Activated naive CD8-positive, alpha-beta T cell treated with anti-CD3 and anti-CD28 coated beads for 36 hours (primary cell): Measurements from ENCODE around the gene RNF4. TPM values are rescaled to one million over a fixed set of nuclear protein-coding genes. Genes with fewer than 3 reads are reported as not detected.
"Not testable (repeated sequence)": the region's sequence is repeated elsewhere in the genome, so short reads cannot be mapped to it uniquely, and the experiment has no call there.

Source experiments
- DNase-seq: peaks from one replicate; pipeline ENCODE4 v3.0.0; 2021
- H3K27ac Mint-ChIP-seq: one replicate; pipeline ENCODE4 v1.8.0; 2022; ENCODE audit warnings: mild to moderate bottlenecking, moderate library complexity, mixed read lengths
- H3K27me3 Mint-ChIP-seq: one replicate; pipeline ENCODE4 v1.8.0; 2022; ENCODE audit warnings: mild to moderate bottlenecking, mixed read lengths
- H3K36me3 Mint-ChIP-seq: one replicate; pipeline ENCODE4 v1.8.0; 2021; ENCODE audit warnings: mild to moderate bottlenecking, mixed read lengths
- H3K4me1 Mint-ChIP-seq: one replicate; pipeline ENCODE4 v1.8.0; 2021; ENCODE audit warnings: mixed read lengths
- H3K4me3 Mint-ChIP-seq: one replicate; pipeline ENCODE4 v1.8.0; 2022; ENCODE audit warnings: mild to moderate bottlenecking, moderate library complexity, mixed read lengths
- H3K9me3 Mint-ChIP-seq: one replicate; pipeline ENCODE4 v1.8.0; 2022; ENCODE audit warnings: mixed read lengths
- total RNA-seq, 2 experiments: library from RNA; stranded (reverse); gene quantifications; one replicate each; pipeline ENCODE4 v1.2.3, GENCODE V29; 2021

The RNF4 gene
- total RNA-seq, 2 experiments from 2014 or later, result 93.3 to 94.5 TPM

DNA sequence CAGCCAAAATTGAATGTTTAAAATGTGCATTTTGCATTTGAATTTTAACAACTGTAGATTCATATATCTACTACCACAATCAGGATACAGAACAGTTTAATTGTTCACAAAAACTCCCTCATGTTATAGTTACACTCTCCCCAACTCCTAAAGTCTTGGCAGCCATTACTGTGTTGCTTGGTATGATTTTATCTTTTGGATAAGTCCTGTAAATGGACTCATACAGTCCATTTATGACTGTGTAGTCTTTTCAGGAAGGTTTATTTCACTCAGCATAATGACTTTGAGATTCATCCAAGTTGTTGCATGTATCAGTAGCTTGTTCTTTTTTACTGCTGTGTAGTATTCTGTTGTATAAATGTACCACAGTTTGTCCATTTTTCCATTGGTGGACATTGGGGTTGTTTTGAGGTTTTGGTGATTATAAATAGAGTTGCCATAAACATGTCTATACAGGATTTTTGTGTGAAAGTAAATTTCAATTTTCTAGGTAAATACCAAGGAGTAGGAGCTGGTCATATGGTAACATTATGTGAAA lies 77.4 kb downstream of the RNF4 start:
- Mint-ChIP-seq H3K36me3 (peaks cover 8% of the 10 kb centered on the region), H3K27ac (no peak overlapping the region), H3K9me3 (peaks cover 4% of the 10 kb centered on the region), H3K27me3 (no peaks in the 10 kb centered on the region), H3K4me3 (no peak overlapping the region), H3K4me1 (peaks cover 21% of the 10 kb centered on the region)
- no peak for DNase-seq

DNA sequence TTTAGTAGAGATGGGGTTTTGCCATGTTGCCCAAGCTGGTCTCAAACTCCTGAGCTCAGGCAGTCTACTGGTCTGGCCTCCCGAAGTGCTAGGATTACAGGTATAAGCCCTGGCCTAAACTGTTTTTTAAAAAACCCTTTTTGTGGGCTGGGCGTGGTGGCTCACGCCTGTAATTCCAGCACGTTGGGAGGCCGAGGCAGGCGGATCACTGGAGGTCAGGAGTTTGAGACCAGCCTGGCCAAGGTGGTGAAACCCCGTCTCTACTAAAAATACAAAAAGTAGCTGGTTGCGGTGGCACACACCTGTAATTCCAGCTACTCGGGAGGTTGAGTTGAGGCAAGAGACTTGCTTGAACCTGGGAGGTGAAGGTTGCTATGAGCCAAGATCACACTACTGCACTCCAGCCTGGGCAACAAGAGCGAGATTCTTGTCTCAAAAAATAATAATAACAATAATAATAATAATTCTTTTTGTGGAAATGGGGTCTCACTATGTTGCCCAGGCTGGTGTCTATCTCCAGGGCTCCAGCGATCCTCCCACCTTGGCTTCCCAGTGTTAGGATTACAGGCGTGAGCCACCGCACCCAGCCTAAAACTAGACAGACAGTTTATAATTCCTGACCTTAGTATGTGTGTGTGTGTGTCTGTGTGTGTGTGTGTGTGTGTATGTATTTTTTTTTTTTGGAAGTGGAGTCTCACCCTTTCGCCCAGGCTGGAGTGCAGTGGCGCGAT lies 78.2 kb downstream of the RNF4 start:
- not testable (repeated sequence) for H3K27me3 Mint-ChIP-seq, H3K27ac Mint-ChIP-seq, H3K4me3 Mint-ChIP-seq, H3K9me3 Mint-ChIP-seq, H3K36me3 Mint-ChIP-seq, DNase-seq
- H3K4me1 Mint-ChIP-seq, result peaks cover 20% of the 10 kb centered on the region

DNA sequence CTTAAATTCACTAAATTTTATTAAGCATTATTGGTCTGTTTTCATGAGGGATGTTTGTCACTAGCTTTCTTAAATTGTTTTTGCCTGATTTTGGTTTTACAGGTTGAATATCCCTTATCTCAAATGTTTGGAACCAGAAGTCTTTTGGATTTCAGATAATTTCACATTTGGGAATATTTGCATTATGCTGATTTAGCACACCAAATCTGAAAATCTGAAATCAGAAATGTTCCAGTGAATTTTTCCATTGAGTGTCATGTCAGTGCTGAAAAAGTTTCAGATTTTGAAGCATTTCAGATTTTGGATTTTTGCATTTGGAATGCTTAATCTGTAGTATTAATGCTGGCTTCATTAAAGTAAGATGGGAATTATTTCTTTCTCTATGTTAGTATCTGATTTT lies 82.2 kb downstream of the RNF4 start:
- Mint-ChIP-seq H3K4me3 (no peak overlapping the region), H3K4me1 (peaks cover 24% of the 10 kb centered on the region), H3K36me3 (peaks cover 9% of the 10 kb centered on the region), H3K27me3 (no peaks in the 10 kb centered on the region), H3K9me3 (peaks cover 4% of the 10 kb centered on the region), H3K27ac (no peak overlapping the region)
- DNase-seq, result no peak

DNA sequence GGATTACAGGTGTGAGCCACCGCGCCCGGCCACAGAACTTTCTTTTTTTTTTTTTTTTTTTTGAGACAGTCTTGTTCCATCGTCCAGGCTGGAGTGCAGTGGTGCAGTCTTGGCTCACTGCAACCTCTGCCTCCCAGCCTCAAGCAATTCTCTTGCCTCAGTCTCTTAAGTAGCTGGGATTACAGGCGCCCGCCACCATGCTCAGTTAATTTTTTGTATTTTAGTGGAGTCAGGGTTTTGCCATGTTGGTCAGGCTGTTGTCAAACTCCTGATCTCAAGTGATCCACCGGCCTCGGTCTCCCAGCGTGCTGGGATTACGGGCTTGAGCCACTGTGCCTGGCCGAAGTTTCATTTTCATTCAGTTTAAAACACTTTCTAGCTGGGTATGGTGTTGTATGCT lies 83.9 kb downstream of the RNF4 start:
- Mint-ChIP-seq H3K36me3 (peaks cover 5% of the 10 kb centered on the region), H3K27me3 (no peaks in the 10 kb centered on the region), H3K27ac (no peak overlapping the region), H3K9me3 (no peaks in the 10 kb centered on the region), H3K4me3 (no peak overlapping the region), H3K4me1 (peaks cover 26% of the 10 kb centered on the region)
- no peak for DNase-seq

DNA sequence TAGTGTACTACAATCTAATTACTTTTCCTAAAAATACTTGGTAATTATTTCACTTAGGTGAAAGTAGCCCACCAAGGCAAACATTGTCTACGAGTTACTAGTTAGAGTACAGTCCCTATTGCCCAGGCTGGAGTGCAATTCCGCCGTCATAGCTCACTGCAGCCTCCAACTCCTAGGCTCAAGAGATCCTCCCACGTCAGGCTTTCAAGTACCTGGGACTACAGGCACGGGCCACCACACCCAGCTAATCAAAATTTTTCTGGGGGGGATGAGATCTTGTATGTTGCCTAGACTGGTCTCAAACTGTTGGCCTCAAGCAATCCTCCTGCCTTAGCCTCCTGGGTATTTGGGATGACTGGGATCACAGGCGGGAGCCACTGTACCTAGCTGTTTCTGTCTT lies 89.4 kb downstream of the RNF4 start:
- no peak overlapping the region for H3K27ac Mint-ChIP-seq

DNA sequence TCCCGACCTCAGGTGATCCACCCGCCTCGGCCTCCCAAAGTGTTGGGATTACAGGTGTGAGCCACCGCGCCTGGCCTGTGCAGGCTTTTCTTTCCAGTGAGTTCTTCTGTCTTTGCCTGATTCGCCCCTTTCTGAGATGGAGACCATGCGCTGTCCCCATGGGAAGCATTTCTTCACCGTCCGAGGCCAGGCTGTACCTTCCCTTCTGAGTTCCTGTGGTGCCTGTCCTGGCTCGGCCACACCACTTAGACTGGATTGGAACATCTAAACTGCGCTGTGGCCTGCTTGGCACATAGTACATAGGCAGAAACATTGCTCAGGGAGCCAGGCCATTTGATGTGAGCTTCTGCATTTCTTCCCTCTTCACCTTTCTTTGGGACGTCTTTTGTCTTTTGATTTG lies 91.3 kb downstream of the RNF4 start:
- Mint-ChIP-seq H3K4me3 (no peak overlapping the region), H3K4me1 (peaks cover 25% of the 10 kb centered on the region), H3K36me3 (no peaks in the 10 kb centered on the region), H3K9me3 (no peaks in the 10 kb centered on the region), H3K27ac (no peak overlapping the region), H3K27me3 (no peaks in the 10 kb centered on the region)
- no peak for DNase-seq

More for the DNA sequence above, 89.4 kb downstream of the RNF4 start:
- peaks cover 27% of the 10 kb centered on the region for H3K4me1 Mint-ChIP-seq
- no peaks in the 10 kb centered on the region for H3K27me3 Mint-ChIP-seq
- H3K4me3 Mint-ChIP-seq, result no peak overlapping the region
- no peaks in the 10 kb centered on the region for H3K9me3 Mint-ChIP-seq
- H3K36me3 Mint-ChIP-seq, result peaks cover 2% of the 10 kb centered on the region
- no peak for DNase-seq

Other genes with a start within 250 kb of the RNF4 start
- gene HAUS3, start 227.0 kb upstream of the RNF4 start, total RNA-seq, result 10 to 100 TPM; 23.6 to 23.7 TPM
- gene POLN, start 227.0 kb upstream of the RNF4 start, total RNA-seq, result 1 to 10 TPM in 1 of 2 experiments, under 1 TPM in 1; 0.92 to 1.0 TPM
- gene MXD4, start 207.0 kb upstream of the RNF4 start, total RNA-seq, result 1 to 10 TPM in 1 of 2 experiments, under 1 TPM in 1; 0.78 to 1.2 TPM
- gene ZFYVE28, start 50.5 kb upstream of the RNF4 start, total RNA-seq, result 1 to 10 TPM; 3.8 to 4.6 TPM
- gene CFAP99, start 50.2 kb upstream of the RNF4 start, total RNA-seq, result not detected
- gene FAM193A, start 67.5 kb downstream of the RNF4 start, total RNA-seq, result 10 to 100 TPM; 18.9 TPM